Measurements from ENCODE around the gene COLEC12.

COLEC12 gene

DNA sequence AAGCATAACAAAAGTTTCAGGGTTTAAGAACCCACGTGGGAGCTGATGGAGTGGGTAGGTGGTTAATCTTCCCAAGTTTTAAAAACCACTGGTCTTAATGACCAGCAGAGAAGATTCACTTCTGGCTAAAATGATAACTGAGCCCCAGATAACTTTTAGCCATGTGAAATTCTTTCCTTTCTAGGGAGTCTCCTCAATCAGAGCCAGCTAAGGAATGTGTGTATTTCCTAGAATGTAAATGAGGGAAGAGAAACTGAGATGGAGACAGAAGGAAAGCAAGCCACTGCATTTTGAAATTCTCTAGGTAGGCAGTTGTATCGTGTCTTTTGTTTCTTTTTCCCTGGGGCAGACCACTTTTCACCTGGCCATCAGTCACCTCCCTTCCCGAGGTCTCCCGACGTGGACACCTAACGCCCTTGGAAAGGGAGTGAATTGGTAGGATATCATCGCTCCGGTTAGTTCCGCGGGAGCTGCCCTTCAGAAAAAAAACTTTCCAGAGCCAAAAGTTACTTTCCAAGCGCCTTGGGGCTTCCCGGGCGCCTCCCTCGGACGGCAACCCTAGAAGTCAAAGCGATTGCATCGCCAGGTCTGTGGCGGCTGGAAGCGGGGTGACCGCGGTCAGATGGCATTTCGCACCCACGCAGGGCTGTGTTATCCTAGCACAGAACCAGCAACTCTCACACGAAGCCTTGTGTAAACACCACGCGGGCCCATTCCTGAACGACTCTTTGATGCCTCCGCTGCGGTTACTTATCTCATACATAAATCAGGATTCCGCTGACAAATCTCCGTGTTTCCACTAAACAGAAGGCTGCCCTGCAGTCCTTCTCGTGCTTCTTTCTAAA, 1.3 kb downstream of the COLEC12 start:
- no peak for DNase-seq (ENCODE audit: low read depth)
- TF ChIP-seq, protein P1, sequence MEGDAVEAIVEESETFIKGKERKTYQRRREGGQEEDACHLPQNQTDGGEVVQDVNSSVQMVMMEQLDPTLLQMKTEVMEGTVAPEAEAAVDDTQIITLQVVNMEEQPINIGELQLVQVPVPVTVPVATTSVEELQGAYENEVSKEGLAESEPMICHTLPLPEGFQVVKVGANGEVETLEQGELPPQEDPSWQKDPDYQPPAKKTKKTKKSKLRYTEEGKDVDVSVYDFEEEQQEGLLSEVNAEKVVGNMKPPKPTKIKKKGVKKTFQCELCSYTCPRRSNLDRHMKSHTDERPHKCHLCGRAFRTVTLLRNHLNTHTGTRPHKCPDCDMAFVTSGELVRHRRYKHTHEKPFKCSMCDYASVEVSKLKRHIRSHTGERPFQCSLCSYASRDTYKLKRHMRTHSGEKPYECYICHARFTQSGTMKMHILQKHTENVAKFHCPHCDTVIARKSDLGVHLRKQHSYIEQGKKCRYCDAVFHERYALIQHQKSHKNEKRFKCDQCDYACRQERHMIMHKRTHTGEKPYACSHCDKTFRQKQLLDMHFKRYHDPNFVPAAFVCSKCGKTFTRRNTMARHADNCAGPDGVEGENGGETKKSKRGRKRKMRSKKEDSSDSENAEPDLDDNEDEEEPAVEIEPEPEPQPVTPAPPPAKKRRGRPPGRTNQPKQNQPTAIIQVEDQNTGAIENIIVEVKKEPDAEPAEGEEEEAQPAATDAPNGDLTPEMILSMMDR (IDR thresholded peaks at IDR 0.05; ENCODE audit: insufficient read depth, low read depth, low read length, missing control alignments): no peak
- no peak overlapping the region for H3K4me3 ChIP-seq (ENCODE audit: low read length)

DNA sequence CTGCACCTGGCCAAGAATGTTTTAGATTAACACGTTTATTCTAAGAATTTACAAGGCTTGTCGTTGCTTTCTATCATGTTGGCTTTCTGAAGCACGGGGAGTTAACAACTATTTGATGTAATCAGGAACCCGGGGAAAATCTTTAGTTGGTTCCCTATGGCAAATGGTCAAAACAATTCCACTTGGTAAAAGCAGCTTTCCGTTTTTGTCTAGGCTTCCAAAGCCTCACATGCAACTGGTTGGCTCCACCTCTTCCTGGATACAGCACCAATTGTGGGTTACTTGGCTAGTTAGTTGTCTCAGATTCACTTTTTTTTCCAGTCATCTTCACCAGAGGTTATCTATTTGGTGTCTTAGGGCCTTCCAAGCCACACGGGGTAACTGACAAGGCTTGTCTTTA, 2.8 kb downstream of the COLEC12 start:
- TF ChIP-seq, protein P1 (IDR thresholded peaks at IDR 0.05; ENCODE audit: insufficient read depth, low read depth, low read length, missing control alignments): no peak
- DNase-seq (ENCODE audit: low read depth): no peak
- H3K4me3 ChIP-seq (ENCODE audit: low read length): no peak overlapping the region

DNA sequence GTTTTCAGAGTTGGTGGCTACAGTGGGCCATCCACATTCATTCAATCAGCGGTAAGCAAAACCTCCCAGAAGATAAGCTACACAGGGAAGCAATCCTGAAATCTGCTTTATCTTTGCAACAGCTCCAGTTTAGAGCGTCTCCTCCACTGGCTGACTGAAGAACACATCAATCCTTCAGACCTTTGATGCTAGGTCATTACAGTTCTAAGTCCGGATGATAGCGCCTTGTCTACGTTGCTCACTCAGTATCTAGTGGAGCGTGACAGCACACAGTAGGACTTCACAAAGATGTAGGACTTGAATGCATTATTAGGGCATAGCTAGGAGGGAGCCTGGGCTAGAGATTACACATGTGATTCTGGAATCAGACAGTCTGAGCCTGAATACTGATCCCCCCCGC, 5.0 kb downstream of the COLEC12 start:
- DNase-seq (ENCODE audit: low read depth): no peak
- TF ChIP-seq, protein P1 (IDR thresholded peaks at IDR 0.05; ENCODE audit: insufficient read depth, low read depth, low read length, missing control alignments): no peak
- no peak overlapping the region for H3K4me3 ChIP-seq (ENCODE audit: low read length)

- DNase-seq (ENCODE audit: low read depth): no peak
- TF ChIP-seq, protein P1 (IDR thresholded peaks at IDR 0.05; ENCODE audit: insufficient read depth, low read depth, low read length, missing control alignments): no peak
- H3K4me3 ChIP-seq (ENCODE audit: low read length): no peak overlapping the region
These were observed 5.5 kb downstream of the COLEC12 start for GRCh38 chr18:495017-495416.

- no peak for DNase-seq (ENCODE audit: low read depth)
- H3K4me3 ChIP-seq (ENCODE audit: low read length): no peak overlapping the region
- TF ChIP-seq, protein P1 (IDR thresholded peaks at IDR 0.05; ENCODE audit: insufficient read depth, low read depth, low read length, missing control alignments): no peak
These were observed 6.2 kb downstream of the COLEC12 start for GRCh38 chr18:493986-494983.

DNA sequence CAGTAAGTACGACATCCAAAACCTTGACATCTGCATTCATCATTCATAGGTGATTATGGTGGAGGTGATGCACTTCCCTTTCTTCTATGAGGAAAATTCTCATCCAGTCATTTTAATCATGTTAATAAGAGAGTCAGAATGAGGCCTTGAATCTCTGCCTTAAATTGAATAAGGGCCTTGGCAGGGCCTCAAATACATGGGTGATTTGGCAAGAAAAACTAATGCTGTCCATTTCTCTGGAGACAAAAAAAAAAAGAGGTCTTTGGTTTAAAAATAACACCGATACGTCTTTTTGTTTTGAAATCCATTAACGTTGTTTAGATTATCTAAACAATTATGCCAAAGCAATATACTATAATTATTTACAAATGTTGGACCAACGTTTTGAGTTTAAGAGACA, 8.1 kb downstream of the COLEC12 start:
- H3K4me3 ChIP-seq (ENCODE audit: low read length): no peak overlapping the region
- TF ChIP-seq, protein P1 (IDR thresholded peaks at IDR 0.05; ENCODE audit: insufficient read depth, low read depth, low read length, missing control alignments): no peak
- no peak for DNase-seq (ENCODE audit: low read depth)
